K562 (cell line): Measurements from ENCODE around the gene C2orf42.

Experiments used
- CTCF ChIP-seq, 3 experiments: IDR thresholded peaks in 2 of 3; conservative IDR thresholded peaks in 1 of 3; 2 replicates each; pipeline ENCODE4 v1.5.1; 2011 to 2012; ENCODE audit warnings: low read length in 3 of 3, mild to moderate bottlenecking in 3 of 3, control low read depth in 2 of 3, improper control_type of control experiment in 1 of 3, inconsistent platforms in 1 of 3, low read depth in 1 of 3, mixed read lengths in 1 of 3, moderate library complexity in 1 of 3; ENCODE audit not compliant: insufficient read depth in 2 of 3
- EP300 ChIP-seq: IDR thresholded peaks from 2 replicates; pipeline ENCODE4 v1.6.1; 2012; ENCODE audit warnings: low read length, improper control_type of control experiment
- FOXA1 ChIP-seq: fragments of 450-650 bp; IDR thresholded peaks from 2 replicates; pipeline ENCODE4 v1.6.1; 2016; ENCODE audit warnings: mild to moderate bottlenecking, borderline replicate concordance
- KDM1A ChIP-seq, 2 experiments: fragments of 450-650 bp; IDR thresholded peaks; 2 replicates each; pipeline ENCODE4 v1.6.1; 2016; ENCODE audit warnings: mild to moderate bottlenecking in 2 of 2
- NBN ChIP-seq: fragments of 450-650 bp; IDR thresholded peaks from 2 replicates; pipeline ENCODE4 v1.6.1; 2016; ENCODE audit warnings: low read depth, mild to moderate bottlenecking
- NFE2 ChIP-seq: IDR thresholded peaks from 2 replicates; pipeline ENCODE4 v1.6.1; 2014; ENCODE audit warnings: antibody characterized with exemption, low read depth
- NR1H2 ChIP-seq: sonication (generic); formaldehyde crosslinking; IDR thresholded peaks from 2 replicates; pipeline ENCODE4 v1.4.0; 2020; ENCODE audit warnings: mild to moderate bottlenecking, missing genetic modification reagents
- PCBP2 ChIP-seq: fragments of 200-400 bp; formaldehyde crosslinking; IDR thresholded peaks from 2 replicates; pipeline ENCODE4 v1.6.1; 2018; ENCODE audit warnings: low read length, low read depth, mild to moderate bottlenecking, moderate library complexity; ENCODE audit not compliant: poor library complexity, severe bottlenecking
- ZKSCAN1 ChIP-seq: fragments of 150-350 bp; IDR thresholded peaks from 2 replicates; pipeline ENCODE4 v1.6.1; 2016; ENCODE audit warnings: low read depth, low read length
- ZNF12 ChIP-seq: sonication (generic); formaldehyde crosslinking; IDR thresholded peaks from 2 replicates; pipeline ENCODE4 v1.4.0; 2020; ENCODE audit warnings: mild to moderate bottlenecking, missing genetic modification reagents
- ZNF707 ChIP-seq: fragments of 250-450 bp; sonication (Bioruptor Pico); conservative IDR thresholded peaks from 2 replicates; pipeline ENCODE4 v1.8.0; 2022; ENCODE audit warnings: inconsistent platforms, mild to moderate bottlenecking, moderate library complexity

- TF ChIP-seq KDM1A (IDR thresholded peaks at IDR 0.05) (no peak), ZNF12 (no peak), NR1H2 (CRISPR knock-in tag) (no peak), NBN (no peak), EP300 (no peak), CTCF (IDR thresholded peaks at IDR 0.05 in 2 of 3, conservative IDR thresholded peaks at IDR 0.05 in 1 of 3; ENCODE audit: insufficient read depth in 2 of 3, low read depth in 1 of 3, low read length in 3 of 3) (no peak), ZKSCAN1 (no peak), ZNF707 (no peak), FOXA1 (no peak), NFE2 (no peak), PCBP2 (no peak)
Observed at GRCh38 chr2:70103531-70104061, 87.2 kb downstream of the C2orf42 start.
